H1 (cell line): ENCODE data around the gene IFI30. TPM values are rescaled to one million over a fixed set of nuclear protein-coding genes. Genes with fewer than 3 reads are reported as not detected.

Source experiments
- CTCF ChIA-PET: fragments of 300-600 bp; sonication (Branson Sonifier 250); formaldehyde crosslinking; loops from one replicate; lab custom pipeline; 2021; ENCODE audit not compliant: partially characterized antibody; lab: Charles Lee
- POLR2A ChIA-PET: fragments of 300-600 bp; sonication (Branson Sonifier 250); formaldehyde crosslinking; loops from one replicate; lab custom pipeline; 2021; ENCODE audit warnings: inconsistent platforms; ENCODE audit not compliant: partially characterized antibody; lab: Charles Lee
- DNase-seq, 2 experiments: peaks; one replicate each; pipeline versions ENCODE4 v3.0.0 to v3.0.0-alpha.2; 2010 to 2022; ENCODE audit warnings: low spot score in 2 of 2, low read depth in 1 of 2, mixed read lengths in 1 of 2
- FAIRE-seq: peaks from 2 replicates; lab custom pipeline; 2011; peaks lifted over from hg19 to GRCh38; lab: Jason Lieb, UNC
- H2AFZ ChIP-seq: 2 replicates; pipeline ENCODE4 v1.8.1; 2012; ENCODE audit warnings: low read length, inconsistent platforms
- H2AK5ac ChIP-seq: 2 replicates; pipeline ENCODE4 v1.6.1; 2013; ENCODE audit warnings: low read depth, low read length
- H2BK120ac ChIP-seq: replicated peaks from 2 replicates; pipeline ENCODE3; 2013; ENCODE audit warnings: low read depth, low read length, inconsistent platforms
- H2BK12ac ChIP-seq: 2 replicates; pipeline ENCODE4 v1.6.1; 2013; ENCODE audit warnings: low read depth, low read length
- H2BK15ac ChIP-seq: 2 replicates; pipeline ENCODE4 v1.6.1; 2013; ENCODE audit warnings: low read length
- H2BK20ac ChIP-seq: 2 replicates; pipeline ENCODE4 v1.6.1; 2013; ENCODE audit warnings: low read length
- H2BK5ac ChIP-seq: 2 replicates; pipeline ENCODE4 v1.6.1; 2013; ENCODE audit warnings: low read depth, low read length
- H3K14ac ChIP-seq: 2 replicates; pipeline ENCODE4 v1.6.1; 2013; ENCODE audit warnings: inconsistent platforms; ENCODE audit not compliant: insufficient read length
- H3K18ac ChIP-seq: 2 replicates; pipeline ENCODE4 v1.6.1; 2013; ENCODE audit warnings: low read length; ENCODE audit errors: extremely low read depth
- H3K23ac ChIP-seq: 2 replicates; pipeline ENCODE4 v1.6.1; 2013; ENCODE audit warnings: inconsistent platforms; ENCODE audit not compliant: insufficient read length
- H3K23me2 ChIP-seq: 2 replicates; pipeline ENCODE4 v1.6.1; 2013; ENCODE audit warnings: low read depth, low read length
- H3K27ac ChIP-seq: 2 replicates; pipeline ENCODE4 v1.6.1; 2011; ENCODE audit warnings: low read depth, low read length, inconsistent platforms
- H3K27me3 ChIP-seq, 4 experiments: replicated peaks in 1 of 4; 1 replicate in 1 of 4; 2 replicates in 3 of 4; pipeline versions ENCODE4 v1.6.1 to v1.8.1; 2011 to 2013; ENCODE audit warnings: low read length in 3 of 4, mild to moderate bottlenecking in 3 of 4, inconsistent platforms in 2 of 4, mixed read lengths in 2 of 4, moderate library complexity in 1 of 4; ENCODE audit not compliant: control insufficient read depth in 3 of 4, insufficient read depth in 3 of 4; ENCODE audit errors: extremely low read depth in 1 of 4
- H3K36me3 ChIP-seq, 4 experiments: 2 replicates each; pipeline versions ENCODE4 v1.6.1 to v1.8.1; 2011 to 2013; ENCODE audit warnings: mild to moderate bottlenecking in 4 of 4, low read length in 3 of 4, moderate library complexity in 2 of 4, control low read depth in 1 of 4, inconsistent platforms in 1 of 4; ENCODE audit not compliant: insufficient read depth in 4 of 4, control insufficient read depth in 2 of 4
- H3K4ac ChIP-seq: replicated peaks from 2 replicates; pipeline ENCODE3; 2013; ENCODE audit warnings: low read length, low read depth, mixed read lengths, inconsistent platforms; ENCODE audit not compliant: insufficient read length
- H3K4me1 ChIP-seq, 4 experiments: replicated peaks in 1 of 4; 1 replicate in 1 of 4; 2 replicates in 3 of 4; pipeline versions ENCODE4 v1.6.1 to v1.8.1; 2011 to 2013; ENCODE audit warnings: low read length in 3 of 4, inconsistent platforms in 2 of 4, mixed read lengths in 1 of 4; ENCODE audit not compliant: insufficient read depth in 4 of 4, control insufficient read depth in 3 of 4
- H3K4me2 ChIP-seq, 2 experiments: 2 replicates each; pipeline versions ENCODE4 v1.6.1 to v1.8.1; 2011 to 2013; ENCODE audit warnings: low read depth in 2 of 2, low read length in 2 of 2, control low read depth in 1 of 2, inconsistent platforms in 1 of 2, mild to moderate bottlenecking in 1 of 2; ENCODE audit not compliant: insufficient read depth in 1 of 2
- H3K4me3 ChIP-seq, 4 experiments: fragments of 200-600, 300-600 bp in 1 of 4; sonication (generic), shearing (Covaris generic), sonication (Bioruptor Twin) in 1 of 4; 2 replicates each; pipeline versions ENCODE4 v1.5.1 to v1.8.1; 2011 to 2016; ENCODE audit warnings: low read length in 4 of 4, low read depth in 3 of 4, control low read depth in 2 of 4, inconsistent platforms in 2 of 4, mild to moderate bottlenecking in 2 of 4, mixed read lengths in 1 of 4, moderate library complexity in 1 of 4; ENCODE audit not compliant: insufficient read depth in 2 of 4; ENCODE audit errors: extremely low read depth in 1 of 4
- H3K56ac ChIP-seq: replicated peaks from 2 replicates; pipeline ENCODE3; 2013; ENCODE audit warnings: low read depth, mild to moderate bottlenecking, mixed read lengths, low read length, inconsistent platforms; ENCODE audit not compliant: insufficient read length
- H3K79me1 ChIP-seq: 2 replicates; pipeline ENCODE4 v1.6.1; 2013; ENCODE audit warnings: low read depth, low read length, control low read depth
- H3K79me2 ChIP-seq, 2 experiments: 2 replicates each; pipeline versions ENCODE4 v1.6.1 to v1.8.1; 2012 to 2013; ENCODE audit warnings: low read length in 2 of 2, mild to moderate bottlenecking in 2 of 2, inconsistent platforms in 1 of 2; ENCODE audit not compliant: insufficient read depth in 2 of 2, control insufficient read depth in 1 of 2
- H3K9ac ChIP-seq, 4 experiments: replicated peaks in 1 of 4; 1 replicate in 1 of 4; 2 replicates in 3 of 4; pipeline versions ENCODE4 v1.6.1 to v1.8.1; 2011 to 2013; ENCODE audit warnings: low read depth in 3 of 4, low read length in 3 of 4, control low read depth in 2 of 4, mild to moderate bottlenecking in 2 of 4, moderate library complexity in 2 of 4, inconsistent platforms in 1 of 4; ENCODE audit errors: extremely low read depth in 1 of 4
- H3K9me3 ChIP-seq, 2 experiments: 2 replicates each; pipeline versions ENCODE4 v1.6.1 to v1.8.1; 2012 to 2013; ENCODE audit warnings: mild to moderate bottlenecking in 2 of 2, moderate library complexity in 2 of 2, control low read depth in 1 of 2, inconsistent platforms in 1 of 2, low read depth in 1 of 2, low read length in 1 of 2, mixed read lengths in 1 of 2; ENCODE audit not compliant: insufficient read depth in 2 of 2
- H4K20me1 ChIP-seq, 2 experiments: replicated peaks in 1 of 2; 2 replicates each; pipeline versions ENCODE3 to v1.8.1; 2011 to 2013; ENCODE audit warnings: inconsistent platforms in 2 of 2, low read length in 2 of 2, mild to moderate bottlenecking in 1 of 2; ENCODE audit not compliant: insufficient read depth in 2 of 2, control insufficient read depth in 1 of 2
- H4K5ac ChIP-seq: 2 replicates; pipeline ENCODE4 v1.6.1; 2013; ENCODE audit warnings: low read length, low read depth, mixed read lengths, inconsistent platforms; ENCODE audit not compliant: insufficient read length
- H4K8ac ChIP-seq: 2 replicates; pipeline ENCODE4 v1.8.0; 2013; ENCODE audit warnings: mild to moderate bottlenecking, moderate library complexity, low read length, inconsistent platforms; ENCODE audit not compliant: insufficient read depth; ENCODE audit errors: extremely low read depth
- H4K91ac ChIP-seq: replicated peaks from 2 replicates; pipeline ENCODE3; 2013; ENCODE audit warnings: low read length, mixed read lengths, inconsistent platforms; ENCODE audit not compliant: insufficient read length
- EZH2 ChIP-seq: fragments of 200-600 bp; sonication (generic); IDR thresholded peaks from 2 replicates; pipeline ENCODE4 v1.7.1; 2012; ENCODE audit warnings: low read depth, mild to moderate bottlenecking, moderate library complexity, low read length, inconsistent platforms; ENCODE audit not compliant: severe bottlenecking
- KDM1A ChIP-seq: fragments of 200-600, 300-600 bp; sonication (generic); IDR thresholded peaks from 2 replicates; pipeline ENCODE4 v1.7.1; 2016; ENCODE audit warnings: mild to moderate bottlenecking, low read length, borderline replicate concordance
- WGBS, 2 experiments: shearing (Covaris generic) in 1 of 2; methylation state at CpG; one replicate each; pipeline versions ENCODE4 v1.1.6 to v1.1.7; 2013 to 2015; ENCODE audit warnings: low lambda C conversion rate in 2 of 2, mixed read lengths in 2 of 2, inconsistent platforms in 1 of 2, low coverage in 1 of 2, missing lambda C conversion rate in 1 of 2; ENCODE audit not compliant: insufficient replicate concordance in 2 of 2, insufficient coverage in 1 of 2, insufficient read length in 1 of 2; ENCODE audit errors: extremely low coverage in 1 of 2, missing lambda C conversion rate in 1 of 2; 5-methylcytosine and 5-hydroxymethylcytosine counted together
- polyA plus RNA-seq, 7 experiments: library from polyadenylated mRNA; depleted of rRNA in 3 of 7; stranded (reverse) in 5 of 7; unstranded in 2 of 7; fragments of >200 nt in 5 of 7; fragments of 200-250 nt in 2 of 7; gene quantifications; 1 replicate in 5 of 7; 2 replicates in 1 of 7; 4 replicates in 1 of 7; pipeline versions ENCODE4 v1.2.1 to v1.2.3, GENCODE V29; 2011 to 2013; ENCODE audit warnings: missing spikeins in 2 of 7, mixed read lengths in 2 of 7
- total RNA-seq: library from RNA; stranded (reverse); fragmentation: NEBNext Ultra II Directional; extraction: Animal tissue kit (Norgen Biotek cat#: 25700); gene quantifications from 2 replicates; pipeline ENCODE4 v1.2.1, GENCODE V29; 2021

IFI30 gene
- total and polyA plus RNA-seq, 2 of the 8 experiments (the other 6 are each of a cell fraction or from before 2014, with no cell fraction given) = 28.9 to 62.4 TPM

GRCh38 chr19:18226956-18227780, 53.6 kb downstream of the IFI30 start:
- Histone ChIP-seq H2AK5ac (no peak overlapping the region), H3K79me1 (no peaks in the 10 kb centered on the region), H3K9me3 (no peaks in the 10 kb centered on the region), H3K18ac (no peak overlapping the region), H3K23ac (no peak overlapping the region), H4K5ac (no peak overlapping the region), H3K9ac (no peak overlapping the region), H3K4me3 (no peak overlapping the region), H4K8ac (no peak overlapping the region; the same call in 1 of the 2 replicates), H2BK12ac (no peak overlapping the region), H2BK120ac (no peak overlapping the region), H3K27ac (no peak overlapping the region), H2AFZ (no peak overlapping the region), H2BK15ac (no peak overlapping the region), H3K23me2 (peaks cover 14% of the 10 kb centered on the region), H3K14ac (no peak overlapping the region), H3K56ac (no peak overlapping the region), H3K4me2 (no peak overlapping the region), H3K27me3 (peaks cover 10 to 23% (median 17%) of the 10 kb centered on the region in 4 experiments), H2BK5ac (no peak overlapping the region), H3K4me1 (peaks cover 2 to 25% (median 22%) of the 10 kb centered on the region in 4 experiments), H4K91ac (no peak overlapping the region), H3K36me3 (no peaks in the 10 kb centered on the region), H4K20me1 (no peaks in the 10 kb centered on the region), H2BK20ac (no peak overlapping the region), H3K4ac (no peak overlapping the region), H3K79me2 (no peaks in the 10 kb centered on the region)
- ChIA-PET CTCF (interaction anchor here (0.7 to 2.0 kb wide), 4 partner anchors 21 to 235 kb away, joined by 3 to 5 read pairs (median 4); no protein-coding TSS in a partner anchor), POLR2A (interaction anchor here (1.8 kb wide), 1 partner anchor 22 kb away, joined by 9 read pairs; no protein-coding TSS in a partner anchor)
- WGBS, 2 experiments = 90% methylated on average over 18 of the region's 18 CpGs; no CpG with 5 or more reads in 1 of the 2 experiments
- FAIRE-seq (no peak), DNase-seq (no peak)
- TF ChIP-seq EZH2 (no peak), KDM1A (peak; percentile 77; the same call in 1 of the 2 replicates)
